ENCODE measurements around the gene CAPG. TPM values are rescaled to one million over a fixed set of nuclear protein-coding genes. Genes with fewer than 3 reads are reported as not detected.
"Not testable (repeated sequence)": the region's sequence is repeated elsewhere in the genome, so short reads cannot be mapped to it uniquely, and the experiment has no call there.

Gene CAPG
- polyA plus RNA-seq, 3 donors: 113 to 146 (median 116) TPM

- DNase-seq: no peak
Measured at GRCh38 chr2:85400541-85401463, 9.4 kb downstream of the CAPG start.

GRCh38 chr2:85400023-85400422 lies 10.1 kb downstream of the CAPG start:
- DNase-seq: no peak

- DNase-seq: no peak
Measured at GRCh38 chr2:85399183-85399455, 11.0 kb downstream of the CAPG start.

GRCh38 chr2:85398426-85399182 lies 11.6 kb downstream of the CAPG start:
- no peak for DNase-seq

GRCh38 chr2:85397925-85398331 lies 12.2 kb downstream of the CAPG start:
- DNase-seq: no peak

- DNase-seq: no peak
Measured at GRCh38 chr2:85396531-85397470, 13.4 kb downstream of the CAPG start.

- no peak for DNase-seq
Measured at GRCh38 chr2:85395912-85396475, 14.2 kb downstream of the CAPG start.

GRCh38 chr2:85394976-85395375 lies 15.2 kb downstream of the CAPG start:
- no peak for DNase-seq

- DNase-seq: no peak
Measured at GRCh38 chr2:85394261-85394681, 15.9 kb downstream of the CAPG start.

GRCh38 chr2:85393836-85394235 lies 16.3 kb downstream of the CAPG start:
- DNase-seq: no peak

- no peak for DNase-seq
Measured at GRCh38 chr2:85390941-85391669, 19.1 kb downstream of the CAPG start.

GRCh38 chr2:85388878-85389538 lies 21.2 kb downstream of the CAPG start:
- DNase-seq: no peak

GRCh38 chr2:85387754-85388153 lies 22.4 kb downstream of the CAPG start:
- DNase-seq: no peak

GRCh38 chr2:85385746-85386145 lies 24.4 kb downstream of the CAPG start:
- no peak for DNase-seq

- no peak for DNase-seq
Measured at GRCh38 chr2:85383850-85384249, 26.3 kb downstream of the CAPG start.

- not testable (repeated sequence) for DNase-seq
Measured at GRCh38 chr2:85383151-85383550, 27.0 kb downstream of the CAPG start.

- DNase-seq: no peak
Measured at GRCh38 chr2:85380048-85380447, 30.1 kb downstream of the CAPG start.

GRCh38 chr2:85378257-85378656 lies 31.9 kb downstream of the CAPG start:
- DNase-seq: no peak

- DNase-seq: no peak
Measured at GRCh38 chr2:85377083-85377482, 33.1 kb downstream of the CAPG start.

- DNase-seq: no peak
Measured at GRCh38 chr2:85376291-85377065, 33.7 kb downstream of the CAPG start.
